ENCODE results near the gene EIF3K. TPM values are rescaled to one million over a fixed set of nuclear protein-coding genes. Genes with fewer than 3 reads are reported as not detected.

EIF3K gene
- polyA plus RNA-seq, 4 donors: 330 to 352 (median 340) TPM

DNA sequence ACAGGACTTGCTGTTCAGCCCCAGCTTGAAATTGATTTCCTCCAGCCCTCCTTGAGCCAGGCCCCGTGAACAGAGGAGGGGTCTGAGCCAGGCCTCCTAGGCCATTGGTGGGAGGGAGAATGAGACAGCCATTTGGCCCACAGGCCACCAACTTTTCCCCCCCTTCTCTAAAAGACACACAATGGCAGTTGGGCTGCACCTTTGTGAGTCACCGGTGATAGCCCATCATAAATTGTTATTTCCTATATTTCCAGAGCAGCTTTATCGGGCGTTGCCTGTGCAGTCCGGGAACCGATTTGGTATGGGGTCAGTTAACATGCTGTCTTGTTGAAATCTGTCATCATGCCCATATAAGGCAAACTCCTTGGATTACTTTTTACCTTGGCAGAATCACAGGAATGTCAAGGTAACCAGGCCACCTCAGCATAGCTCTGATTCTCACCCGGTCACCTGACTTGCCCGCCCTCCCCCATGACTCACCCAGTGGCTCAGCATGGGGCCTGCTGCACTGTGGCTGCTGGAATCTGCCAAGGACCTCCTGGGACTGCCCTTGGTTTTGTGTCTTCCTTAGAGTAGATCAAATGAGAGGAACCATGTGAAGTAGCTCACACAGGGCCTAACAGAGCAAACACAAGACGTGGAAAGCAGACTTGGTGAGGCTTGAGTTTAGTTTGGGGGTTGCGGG lies 64.5 kb downstream of the EIF3K start:
- DNase-seq (ENCODE audit: low read depth in 4 of 4, low spot score in 2 of 4): no peak

DNA sequence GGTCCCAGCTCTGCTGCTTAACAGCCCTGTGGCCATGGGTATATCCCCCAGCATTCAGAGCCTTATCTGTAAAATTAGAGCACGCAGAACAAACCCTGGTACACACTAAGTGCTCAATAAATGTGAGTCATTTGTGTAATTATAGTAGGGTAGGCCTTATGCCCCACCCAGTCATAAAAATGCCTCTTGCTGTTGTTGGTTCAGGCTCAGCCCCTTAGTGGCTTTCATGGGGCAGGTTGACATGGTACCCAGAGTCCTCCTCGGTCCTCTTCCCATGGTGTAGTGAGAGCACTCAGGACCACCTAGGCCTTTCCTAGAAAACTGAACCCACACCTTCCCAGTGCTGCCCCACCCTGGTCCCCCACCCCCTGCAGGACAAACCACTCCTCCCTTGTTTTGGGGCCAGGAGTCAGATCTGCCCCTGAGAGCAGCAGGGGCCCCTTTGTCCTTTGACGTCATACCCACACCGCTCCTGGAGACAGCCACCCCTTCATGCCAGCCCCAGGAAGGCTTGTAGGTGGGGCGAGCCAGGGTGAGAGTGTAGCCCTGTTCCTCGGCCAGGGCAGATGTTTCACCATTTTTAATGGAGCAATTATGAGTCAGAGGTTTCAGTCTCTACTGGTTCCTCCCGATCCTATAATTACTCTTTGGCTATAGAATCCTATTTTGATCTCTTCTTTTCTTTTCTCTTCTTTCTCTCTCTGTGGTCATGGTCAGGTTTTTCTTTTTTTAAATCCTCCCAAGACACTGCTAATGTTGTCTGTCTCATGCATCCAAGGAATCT lies 65.3 kb downstream of the EIF3K start:
- no peak for DNase-seq (ENCODE audit: low read depth in 4 of 4, low spot score in 2 of 4)

DNA sequence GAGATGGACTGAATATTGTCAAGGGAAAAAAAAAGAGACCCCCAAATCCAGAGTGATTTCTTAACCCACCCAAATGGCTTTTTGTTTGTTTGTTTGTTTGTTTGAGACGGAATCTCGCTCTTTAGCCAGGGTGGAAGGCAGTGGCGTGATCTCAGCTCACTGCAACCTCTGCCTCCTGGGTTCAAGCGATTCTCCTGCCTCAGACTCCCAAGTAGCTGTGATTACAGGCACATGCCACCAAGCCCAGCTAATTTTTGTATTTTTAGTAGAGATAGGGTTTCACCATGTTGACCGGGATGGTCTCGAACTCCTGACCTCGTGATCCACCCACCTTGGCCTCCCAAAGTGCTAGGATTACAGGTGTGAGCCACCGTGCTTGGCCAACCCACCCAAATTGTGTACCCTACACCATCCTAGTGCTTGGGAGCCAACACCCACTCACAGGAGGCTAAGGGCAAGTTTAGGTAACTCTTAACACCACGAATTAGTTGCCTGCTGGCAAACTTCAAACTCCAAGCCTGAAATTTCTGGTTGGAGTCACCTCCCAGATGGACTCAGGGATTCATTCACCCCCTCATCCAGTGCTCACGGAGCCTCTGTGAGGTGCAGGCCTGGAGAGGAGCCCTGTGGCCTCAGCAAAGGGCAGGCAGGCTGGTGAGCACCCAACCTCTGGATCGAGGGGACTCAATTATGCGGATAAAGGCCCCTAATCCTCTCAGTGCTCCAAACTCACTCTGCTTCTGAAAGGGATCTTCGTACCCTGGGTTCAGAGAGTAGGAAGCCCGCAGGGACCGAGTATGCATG lies 66.1 kb downstream of the EIF3K start:
- DNase-seq (ENCODE audit: low read depth in 4 of 4, low spot score in 2 of 4): no peak

DNA sequence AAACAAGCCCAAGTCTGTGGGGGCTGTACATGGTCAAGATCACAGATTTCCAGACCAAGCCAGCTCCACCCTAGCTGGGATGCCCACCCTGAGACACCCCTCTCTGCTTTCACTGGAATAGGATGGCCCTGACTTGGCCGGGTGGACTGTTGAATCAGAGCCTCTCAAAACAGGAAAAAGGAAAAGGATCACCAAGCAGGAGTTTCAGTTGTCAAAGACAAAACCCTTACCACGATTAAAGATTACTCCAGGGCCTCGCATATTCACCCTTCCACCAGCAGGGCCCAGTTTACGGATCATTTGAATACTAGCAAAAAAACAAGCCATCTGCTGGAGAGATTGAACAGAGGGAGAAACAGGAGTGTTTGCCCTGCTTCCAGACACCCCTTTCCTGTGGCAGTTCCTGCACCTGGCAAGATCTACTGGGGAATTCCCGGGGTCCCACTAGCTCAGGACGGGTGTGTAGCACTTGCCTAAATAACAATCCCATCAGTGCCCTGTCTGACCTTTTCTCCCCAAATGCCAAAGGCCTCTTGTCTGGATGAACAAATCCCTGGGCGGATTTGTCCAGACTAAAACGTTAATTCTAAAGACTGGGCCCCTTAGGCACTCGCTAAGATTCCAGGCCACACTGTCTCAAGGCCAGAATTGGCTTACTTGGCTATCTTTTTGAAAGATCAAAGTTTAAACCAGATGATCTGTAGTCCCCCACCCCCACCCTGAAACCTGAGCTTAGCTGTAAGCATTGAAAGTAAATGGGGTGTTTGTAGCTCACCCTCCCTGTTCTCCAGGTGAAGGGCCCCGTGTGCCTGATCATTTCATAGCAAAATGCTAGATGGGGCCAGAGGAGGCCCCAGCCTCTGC lies 66.9 kb downstream of the EIF3K start:
- DNase-seq (ENCODE audit: low read depth in 4 of 4, low spot score in 2 of 4): no peak

DNA sequence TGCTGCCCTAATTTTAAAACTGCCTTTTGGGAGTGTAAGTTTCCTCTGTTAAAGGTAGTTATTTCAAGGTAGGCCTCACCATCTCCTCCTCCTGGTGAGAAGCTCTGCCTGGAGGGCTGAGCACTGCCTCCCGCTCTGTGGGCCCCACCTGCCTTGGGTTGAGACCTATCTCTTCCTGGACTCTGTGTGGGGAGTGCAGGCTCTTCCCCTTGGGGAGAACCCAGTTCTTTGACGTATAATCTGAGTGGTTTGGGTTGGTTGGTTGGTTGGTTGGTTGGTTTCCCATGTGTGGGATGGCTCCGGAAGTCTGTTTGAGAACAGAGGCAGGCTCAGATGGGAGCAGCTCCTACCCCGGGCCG lies 67.5 kb downstream of the EIF3K start:
- DNase-seq (ENCODE audit: low read depth in 4 of 4, low spot score in 2 of 4): no peak

Other genes starting within 250 kb of the EIF3K start
- gene PSMD8, start 244.6 kb upstream of the EIF3K start, polyA plus RNA-seq (ENCODE audit: insufficient read length in 4 of 4): 100 to 1,000 TPM; 150 to 193 (median 165) TPM
- gene GGN, start 231.2 kb upstream of the EIF3K start, polyA plus RNA-seq (ENCODE audit: insufficient read length in 4 of 4): 1 to 10 TPM in 1 of 4 donors, under 1 TPM in 3; 0.27 to 1.5 (median 0.69) TPM
- 1 to 10 TPM in 3 of 4 donors, under 1 TPM in 1; 0.78 to 1.5 (median 1.2) TPM for gene SPRED3, start 230.5 kb upstream of the EIF3K start, polyA plus RNA-seq (ENCODE audit: insufficient read length in 4 of 4)
- 10 to 100 TPM; 12.2 to 20.2 (median 18.6) TPM for gene FAM98C, start 216.1 kb upstream of the EIF3K start, polyA plus RNA-seq (ENCODE audit: insufficient read length in 4 of 4)
- 1 to 10 TPM in 1 of 4 donors, under 1 TPM in 3; 0.72 to 1.4 (median 0.82) TPM for gene RASGRP4, start 193.0 kb upstream of the EIF3K start, polyA plus RNA-seq (ENCODE audit: insufficient read length in 4 of 4)
- 1 to 10 TPM; 4.2 to 7.2 (median 5.1) TPM for gene RYR1, start 185.5 kb upstream of the EIF3K start, polyA plus RNA-seq (ENCODE audit: insufficient read length in 4 of 4)
- 1 to 10 TPM; 2.1 to 5.0 (median 3.4) TPM for gene MAP4K1, start 1.2 kb upstream of the EIF3K start, polyA plus RNA-seq (ENCODE audit: insufficient read length in 4 of 4)
- gene ACTN4, start 28.5 kb downstream of the EIF3K start, polyA plus RNA-seq (ENCODE audit: insufficient read length in 4 of 4): 100 to 1,000 TPM; 655 to 698 (median 680) TPM
- gene CAPN12, start 125.3 kb downstream of the EIF3K start, polyA plus RNA-seq (ENCODE audit: insufficient read length in 4 of 4): 10 to 100 TPM in 2 of 4 donors, 1 to 10 TPM in 2; 4.6 to 11.3 (median 7.4) TPM
- 1 to 10 TPM in 1 of 4 donors, under 1 TPM in 2, not detected in 1; 0.41 to 1.4 (median 0.71) TPM for gene LGALS7, start 154.3 kb downstream of the EIF3K start, polyA plus RNA-seq (ENCODE audit: insufficient read length in 4 of 4)
- gene LGALS7B, start 170.0 kb downstream of the EIF3K start, polyA plus RNA-seq (ENCODE audit: insufficient read length in 4 of 4): 1 to 10 TPM in 2 of 4 donors, under 1 TPM in 1, not detected in 1; 0.95 to 3.2 (median 1.4) TPM
- 1 to 10 TPM in 3 of 4 donors, under 1 TPM in 1; 0.97 to 3.0 (median 2.0) TPM for gene LGALS4, start 193.8 kb downstream of the EIF3K start, polyA plus RNA-seq (ENCODE audit: insufficient read length in 4 of 4)
- gene ECH1, start 212.6 kb downstream of the EIF3K start, polyA plus RNA-seq (ENCODE audit: insufficient read length in 4 of 4): 100 to 1,000 TPM; 149 to 161 (median 153) TPM
- gene HNRNPL, start 230.8 kb downstream of the EIF3K start, polyA plus RNA-seq (ENCODE audit: insufficient read length in 4 of 4): 100 to 1,000 TPM; 434 to 500 (median 466) TPM

Measured in left renal cortex interstitium (tissue), 4 donors.